ENCODE results near the gene SLIT3. TPM values are rescaled to one million over a fixed set of nuclear protein-coding genes. Genes with fewer than 3 reads are reported as not detected.

SLIT3 gene
- total RNA-seq, 2 experiments from 2014 or later, result 0.15 TPM; not detected in 1

DNA sequence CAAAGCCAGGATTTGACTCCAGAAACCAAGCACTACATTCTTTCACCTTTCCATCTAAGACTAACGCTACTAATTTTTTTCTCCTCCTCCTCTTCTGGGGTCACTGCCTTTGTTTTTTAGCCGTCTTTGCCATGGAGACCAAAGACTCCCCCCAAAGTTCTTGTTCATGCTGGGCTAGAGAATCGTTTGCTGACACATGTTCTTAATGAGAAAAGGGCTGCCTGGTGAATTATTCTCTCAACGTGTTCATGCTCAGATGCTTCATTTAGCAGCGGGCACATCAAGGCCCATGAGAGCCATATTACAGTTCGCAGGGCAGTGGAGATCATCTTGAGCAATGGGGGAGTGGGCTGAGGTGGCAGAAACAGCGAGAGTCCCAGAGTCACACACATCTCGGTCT is 134.9 kb downstream of the SLIT3 start:
- H3K9me3 Mint-ChIP-seq, result no peaks in the 10 kb centered on the region
- H3K4me1 Mint-ChIP-seq, result no peaks in the 10 kb centered on the region
- POLR2A ChIA-PET, result no interaction called here
- no peaks in the 10 kb centered on the region for H3K36me3 Mint-ChIP-seq (ENCODE audit: low read depth)
- H3K27me3 Mint-ChIP-seq, result no peaks in the 10 kb centered on the region
- CTCF ChIA-PET, result no interaction called here
- DNase-seq, result no peak
- no peak overlapping the region for H3K4me3 Mint-ChIP-seq
- no peak overlapping the region for H3K27ac Mint-ChIP-seq

DNA sequence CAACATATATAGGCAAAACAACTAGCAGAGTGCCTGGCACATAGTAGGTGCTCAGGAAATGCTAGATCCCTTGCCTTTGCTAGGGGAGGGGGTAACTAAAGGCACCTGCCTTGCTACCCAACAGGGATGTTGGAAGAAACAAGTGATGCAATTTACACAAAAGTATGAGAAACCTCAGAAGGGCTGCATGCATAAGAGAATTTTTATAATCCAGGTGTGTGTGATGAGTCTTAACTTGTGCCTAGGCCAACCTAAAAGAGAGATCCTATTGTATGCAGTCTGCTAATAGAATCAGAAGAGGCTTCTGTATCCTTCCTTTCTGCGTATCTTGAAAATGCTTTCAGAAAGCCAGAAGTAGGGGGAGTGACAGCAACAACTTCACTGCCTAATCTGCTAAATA is 135.9 kb downstream of the SLIT3 start:
- Mint-ChIP-seq H3K27ac (no peak overlapping the region), H3K27me3 (no peaks in the 10 kb centered on the region), H3K36me3 (ENCODE audit: low read depth) (no peaks in the 10 kb centered on the region), H3K9me3 (no peaks in the 10 kb centered on the region), H3K4me3 (no peak overlapping the region), H3K4me1 (no peaks in the 10 kb centered on the region)
- DNase-seq, result no peak
- CTCF ChIA-PET, result no interaction called here
- POLR2A ChIA-PET, result no interaction called here

GRCh38 chr5:169164481-169164925 is 136.4 kb downstream of the SLIT3 start:
- H3K4me1 Mint-ChIP-seq, result no peaks in the 10 kb centered on the region
- peaks cover 2% of the 10 kb centered on the region for H3K9me3 Mint-ChIP-seq
- POLR2A ChIA-PET, result no interaction called here
- H3K27ac Mint-ChIP-seq, result no peak overlapping the region
- H3K36me3 Mint-ChIP-seq (ENCODE audit: low read depth), result no peaks in the 10 kb centered on the region
- DNase-seq, result no peak
- H3K27me3 Mint-ChIP-seq, result no peaks in the 10 kb centered on the region
- CTCF ChIA-PET, result no interaction called here
- H3K4me3 Mint-ChIP-seq, result no peak overlapping the region

DNA sequence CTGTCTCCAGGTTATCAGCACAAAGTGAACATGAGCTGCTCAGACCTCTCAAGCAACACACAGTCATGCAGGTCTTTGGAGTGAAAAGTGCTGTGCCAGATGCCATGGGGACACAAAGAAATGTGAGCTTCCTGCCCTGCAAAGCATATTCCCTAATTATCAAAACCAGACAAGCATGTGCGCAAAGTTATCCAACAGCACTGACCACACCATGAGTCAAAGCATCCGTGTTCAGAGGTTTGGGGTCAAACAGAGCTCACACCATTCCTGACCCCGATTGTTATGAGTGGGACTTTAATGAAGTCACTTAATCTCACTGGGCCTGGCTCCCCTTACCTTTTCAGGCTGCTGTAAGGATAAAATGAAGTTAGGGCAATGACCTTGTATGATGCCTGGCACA is 138.5 kb downstream of the SLIT3 start:
- ChIA-PET CTCF (no interaction called here), POLR2A (no interaction called here)
- no peak for DNase-seq
- Mint-ChIP-seq H3K36me3 (ENCODE audit: low read depth) (no peaks in the 10 kb centered on the region), H3K4me1 (no peaks in the 10 kb centered on the region), H3K4me3 (no peak overlapping the region), H3K9me3 (peaks cover 14% of the 10 kb centered on the region), H3K27ac (no peak overlapping the region), H3K27me3 (peaks cover 1% of the 10 kb centered on the region)

- Mint-ChIP-seq H3K27ac (no peak overlapping the region), H3K27me3 (peaks cover 2% of the 10 kb centered on the region), H3K9me3 (peaks cover 18% of the 10 kb centered on the region), H3K4me1 (no peaks in the 10 kb centered on the region), H3K36me3 (ENCODE audit: low read depth) (no peaks in the 10 kb centered on the region), H3K4me3 (no peak overlapping the region)
- CTCF ChIA-PET, result no interaction called here
- POLR2A ChIA-PET, result no interaction called here
- DNase-seq, result no peak
These were observed 139.8 kb downstream of the SLIT3 start for GRCh38 chr5:169161022-169161680.

GRCh38 chr5:169160405-169160901 is 140.5 kb downstream of the SLIT3 start:
- ChIA-PET CTCF (no interaction called here), POLR2A (no interaction called here)
- Mint-ChIP-seq H3K9me3 (peaks cover 18% of the 10 kb centered on the region), H3K4me3 (no peak overlapping the region), H3K36me3 (ENCODE audit: low read depth) (no peaks in the 10 kb centered on the region), H3K4me1 (no peaks in the 10 kb centered on the region), H3K27ac (no peak overlapping the region), H3K27me3 (peaks cover 2% of the 10 kb centered on the region)
- DNase-seq, result no peak

DNA sequence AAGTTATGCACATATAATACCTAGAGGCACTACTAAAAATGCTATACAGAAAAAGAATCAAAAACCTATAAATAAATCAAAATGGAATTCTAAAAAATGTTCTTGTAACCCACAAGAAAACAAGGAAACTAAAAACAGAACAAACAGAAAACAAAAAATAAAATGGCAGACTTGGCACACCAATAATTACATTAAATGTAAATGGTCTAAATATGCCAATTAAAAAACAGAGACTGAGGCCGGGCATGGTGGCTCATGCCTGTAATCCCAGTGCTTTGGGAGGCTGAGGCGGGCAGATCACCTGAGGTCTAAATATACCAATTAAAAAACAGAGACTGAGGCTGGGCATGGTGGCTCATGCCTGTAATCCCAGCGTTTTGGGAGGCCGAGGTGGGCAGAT is 142.2 kb downstream of the SLIT3 start:
- Mint-ChIP-seq H3K36me3 (ENCODE audit: low read depth) (no peaks in the 10 kb centered on the region), H3K27ac (no peak overlapping the region), H3K9me3 (peaks cover 18% of the 10 kb centered on the region), H3K4me3 (no peak overlapping the region), H3K4me1 (no peaks in the 10 kb centered on the region), H3K27me3 (peaks cover 2% of the 10 kb centered on the region)
- CTCF ChIA-PET, result no interaction called here
- no peak for DNase-seq
- POLR2A ChIA-PET, result no interaction called here

GRCh38 chr5:169157064-169157463 is 143.9 kb downstream of the SLIT3 start:
- H3K4me3 Mint-ChIP-seq, result no peak overlapping the region
- DNase-seq, result no peak
- POLR2A ChIA-PET, result no interaction called here
- H3K4me1 Mint-ChIP-seq, result no peaks in the 10 kb centered on the region
- H3K9me3 Mint-ChIP-seq, result peaks cover 18% of the 10 kb centered on the region
- CTCF ChIA-PET, result no interaction called here
- H3K36me3 Mint-ChIP-seq (ENCODE audit: low read depth), result no peaks in the 10 kb centered on the region
- H3K27me3 Mint-ChIP-seq, result peaks cover 2% of the 10 kb centered on the region
- no peak overlapping the region for H3K27ac Mint-ChIP-seq

DNA sequence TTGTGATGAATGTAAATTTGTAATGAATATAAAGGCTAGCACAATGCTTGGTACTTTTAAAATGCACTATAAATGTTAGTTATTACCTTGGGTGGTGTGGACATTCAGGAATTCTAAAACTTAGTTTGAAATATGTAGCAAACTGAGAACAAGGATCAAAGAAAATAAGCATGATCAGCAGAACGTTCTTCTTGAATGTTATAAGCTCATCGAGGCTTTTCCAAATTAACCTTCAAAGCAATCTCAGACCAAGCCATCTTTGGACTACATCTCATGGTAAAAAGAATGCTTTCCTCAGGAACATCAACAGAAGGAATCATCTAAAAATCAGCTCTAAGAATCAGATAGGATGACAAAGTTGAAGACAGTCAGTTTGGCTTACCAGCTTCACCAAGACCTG is 146.3 kb downstream of the SLIT3 start:
- H3K4me1 Mint-ChIP-seq, result no peaks in the 10 kb centered on the region
- ChIA-PET CTCF (no interaction called here), POLR2A (no interaction called here)
- peaks cover 16% of the 10 kb centered on the region for H3K9me3 Mint-ChIP-seq
- H3K36me3 Mint-ChIP-seq (ENCODE audit: low read depth), result no peaks in the 10 kb centered on the region
- no peak overlapping the region for H3K4me3 Mint-ChIP-seq
- DNase-seq, result no peak
- H3K27me3 Mint-ChIP-seq, result peaks cover 2% of the 10 kb centered on the region
- no peak overlapping the region for H3K27ac Mint-ChIP-seq

- peaks cover 14% of the 10 kb centered on the region for H3K9me3 Mint-ChIP-seq
- no peak overlapping the region for H3K4me3 Mint-ChIP-seq
- ChIA-PET CTCF (no interaction called here), POLR2A (no interaction called here)
- H3K27ac Mint-ChIP-seq, result no peak overlapping the region
- no peak for DNase-seq
- peaks cover 2% of the 10 kb centered on the region for H3K27me3 Mint-ChIP-seq
- H3K36me3 Mint-ChIP-seq (ENCODE audit: low read depth), result no peaks in the 10 kb centered on the region
- no peaks in the 10 kb centered on the region for H3K4me1 Mint-ChIP-seq
These were observed 147.5 kb downstream of the SLIT3 start for GRCh38 chr5:169153405-169153804.

- H3K4me3 Mint-ChIP-seq, result no peak overlapping the region
- H3K27me3 Mint-ChIP-seq, result peaks cover 2% of the 10 kb centered on the region
- H3K27ac Mint-ChIP-seq, result no peak overlapping the region
- POLR2A ChIA-PET, result no interaction called here
- CTCF ChIA-PET, result no interaction called here
- no peaks in the 10 kb centered on the region for H3K4me1 Mint-ChIP-seq
- H3K9me3 Mint-ChIP-seq, result peaks cover 10% of the 10 kb centered on the region
- no peak for DNase-seq
- no peaks in the 10 kb centered on the region for H3K36me3 Mint-ChIP-seq (ENCODE audit: low read depth)
These were observed 148.0 kb downstream of the SLIT3 start for GRCh38 chr5:169152946-169153345.

DNA sequence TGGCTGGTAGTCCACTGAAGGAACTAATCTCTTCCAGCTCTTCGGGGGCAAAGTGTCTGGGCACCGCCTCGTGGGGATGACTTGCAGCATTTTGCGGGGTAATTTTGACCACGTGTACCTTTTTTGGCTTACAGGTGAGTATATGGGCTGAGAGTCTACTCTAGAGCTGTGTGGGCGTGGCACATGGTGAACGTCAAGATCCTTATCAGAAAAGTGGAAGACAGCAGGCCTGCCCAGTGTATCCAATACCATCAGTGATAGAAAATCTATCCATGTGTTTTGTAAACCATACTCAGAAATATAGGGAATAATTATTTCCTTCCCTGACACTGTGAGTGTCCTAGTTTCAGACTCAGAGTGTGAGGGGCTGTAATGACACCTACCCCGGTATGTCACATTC is 148.5 kb downstream of the SLIT3 start:
- POLR2A ChIA-PET, result no interaction called here
- DNase-seq, result no peak
- peaks cover 5% of the 10 kb centered on the region for H3K9me3 Mint-ChIP-seq
- no peaks in the 10 kb centered on the region for H3K4me1 Mint-ChIP-seq
- no peak overlapping the region for H3K4me3 Mint-ChIP-seq
- H3K27me3 Mint-ChIP-seq, result peaks cover 2% of the 10 kb centered on the region
- H3K27ac Mint-ChIP-seq, result no peak overlapping the region
- no peaks in the 10 kb centered on the region for H3K36me3 Mint-ChIP-seq (ENCODE audit: low read depth)
- CTCF ChIA-PET, result no interaction called here

GRCh38 chr5:169151051-169151805 is 149.7 kb downstream of the SLIT3 start:
- H3K4me1 Mint-ChIP-seq, result no peaks in the 10 kb centered on the region
- DNase-seq, result no peak
- POLR2A ChIA-PET, result no interaction called here
- no peak overlapping the region for H3K27ac Mint-ChIP-seq
- H3K27me3 Mint-ChIP-seq, result no peaks in the 10 kb centered on the region
- H3K4me3 Mint-ChIP-seq, result no peak overlapping the region
- no peaks in the 10 kb centered on the region for H3K9me3 Mint-ChIP-seq
- no peaks in the 10 kb centered on the region for H3K36me3 Mint-ChIP-seq (ENCODE audit: low read depth)
- CTCF ChIA-PET, result interaction anchor here (0.5 kb wide), 1 partner anchor 794 kb away, joined by 4 read pairs; no protein-coding TSS in a partner anchor

- H3K4me1 Mint-ChIP-seq, result no peaks in the 10 kb centered on the region
- H3K27ac Mint-ChIP-seq, result no peak overlapping the region
- POLR2A ChIA-PET, result no interaction called here
- H3K4me3 Mint-ChIP-seq, result no peak overlapping the region
- H3K36me3 Mint-ChIP-seq (ENCODE audit: low read depth), result no peaks in the 10 kb centered on the region
- H3K9me3 Mint-ChIP-seq, result no peaks in the 10 kb centered on the region
- CTCF ChIA-PET, result no interaction called here
- H3K27me3 Mint-ChIP-seq, result no peaks in the 10 kb centered on the region
- DNase-seq, result no peak
These were observed 150.8 kb downstream of the SLIT3 start for GRCh38 chr5:169150108-169150507.
